CD1c-positive myeloid dendritic cell (primary cell): Measurements from ENCODE around the gene SPATA6.

ENCODE experiments used
- DNase-seq: peaks from one replicate; pipeline ENCODE4 v3.0.0-alpha.2; 2016; ENCODE audit errors: extremely low spot score

The SPATA6 gene

GRCh38 chr1:48254254-48254653 lies 217.8 kb downstream of the SPATA6 start:
- no peak for DNase-seq

DNA sequence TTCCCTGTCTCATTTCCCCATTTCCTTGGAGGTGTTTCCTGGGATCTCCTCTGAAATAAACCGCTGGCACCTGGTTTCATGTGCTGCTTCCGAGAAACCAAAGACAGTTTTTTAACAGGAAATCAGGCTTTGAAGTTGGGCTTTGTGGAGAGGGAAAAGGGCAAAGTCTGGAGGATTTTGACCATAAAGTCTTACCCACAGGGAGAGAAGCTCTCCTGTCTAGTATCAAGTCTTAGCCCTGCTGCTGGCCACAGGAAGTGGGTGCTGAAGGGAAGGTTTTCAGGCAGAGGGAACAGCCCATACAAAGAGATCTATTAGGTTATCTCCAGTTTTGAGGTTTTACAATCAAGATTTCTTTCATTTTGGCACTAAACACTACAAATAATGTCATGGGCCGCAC lies 220.2 kb downstream of the SPATA6 start:
- no peak for DNase-seq

DNA sequence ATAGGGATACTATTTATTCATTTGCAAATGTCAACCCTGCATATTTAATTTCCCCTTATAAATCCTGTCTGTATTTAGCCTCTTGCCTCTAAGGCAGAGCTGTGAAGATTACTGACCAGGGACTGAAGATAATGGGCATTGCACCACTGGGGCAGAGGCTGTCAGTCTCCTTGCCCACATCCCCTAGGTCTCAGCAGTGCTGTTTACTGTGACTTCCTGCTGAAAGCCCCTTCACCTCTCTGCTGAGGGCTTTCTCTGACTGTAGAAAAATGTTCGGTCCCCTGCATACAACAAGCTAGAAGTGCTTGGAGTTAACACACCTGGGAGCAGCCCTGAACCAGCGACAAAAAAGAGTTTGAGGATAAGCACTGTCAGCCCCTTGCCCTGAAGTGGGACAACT lies 220.7 kb downstream of the SPATA6 start:
- DNase-seq: no peak

GRCh38 chr1:48250572-48250971 lies 221.4 kb downstream of the SPATA6 start:
- DNase-seq: no peak

- no peak for DNase-seq
Measured at GRCh38 chr1:48249868-48250267, 222.1 kb downstream of the SPATA6 start.

DNA sequence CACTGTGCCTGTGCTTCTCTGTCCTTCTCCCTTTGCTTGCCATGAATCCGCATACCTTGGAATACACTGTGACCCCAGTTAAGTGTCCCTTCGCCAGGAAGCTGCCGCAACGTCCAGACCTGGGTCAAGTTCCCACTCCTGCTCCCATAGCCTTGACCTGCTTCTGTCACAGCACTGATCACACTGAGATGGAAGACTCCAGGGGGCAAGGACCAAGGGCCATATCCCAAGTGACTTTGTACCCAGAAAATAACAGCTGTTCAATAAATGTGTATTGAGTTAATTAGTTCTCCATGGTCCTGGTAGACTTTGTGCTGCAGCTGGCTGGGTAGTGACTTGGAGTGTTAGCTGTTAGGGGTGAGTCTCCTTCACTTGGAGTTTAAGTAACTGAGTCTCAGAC lies 223.6 kb downstream of the SPATA6 start:
- no peak for DNase-seq

DNA sequence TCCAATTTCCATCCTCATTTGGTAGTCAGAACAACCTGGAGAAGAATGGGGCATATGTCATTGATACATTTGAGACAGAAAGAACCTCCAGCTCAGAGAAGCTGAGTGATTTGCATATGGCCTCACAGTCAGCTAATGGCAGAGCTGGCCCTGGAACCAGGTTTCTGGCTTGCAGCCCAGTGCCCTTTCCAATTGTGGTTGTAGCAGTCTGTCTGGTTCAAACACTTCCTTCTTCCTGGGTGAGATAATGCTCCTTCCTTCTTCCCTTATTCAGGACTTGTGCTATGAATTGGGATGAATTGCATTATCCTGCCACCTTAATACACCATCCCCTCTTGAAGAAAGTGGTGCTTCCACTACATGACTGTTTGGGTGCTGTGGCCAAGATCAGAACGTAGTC lies 225.3 kb downstream of the SPATA6 start:
- DNase-seq: peak; percentile 5
